Measurements from ENCODE around the gene SLC30A9.

The SLC30A9 gene

DNA sequence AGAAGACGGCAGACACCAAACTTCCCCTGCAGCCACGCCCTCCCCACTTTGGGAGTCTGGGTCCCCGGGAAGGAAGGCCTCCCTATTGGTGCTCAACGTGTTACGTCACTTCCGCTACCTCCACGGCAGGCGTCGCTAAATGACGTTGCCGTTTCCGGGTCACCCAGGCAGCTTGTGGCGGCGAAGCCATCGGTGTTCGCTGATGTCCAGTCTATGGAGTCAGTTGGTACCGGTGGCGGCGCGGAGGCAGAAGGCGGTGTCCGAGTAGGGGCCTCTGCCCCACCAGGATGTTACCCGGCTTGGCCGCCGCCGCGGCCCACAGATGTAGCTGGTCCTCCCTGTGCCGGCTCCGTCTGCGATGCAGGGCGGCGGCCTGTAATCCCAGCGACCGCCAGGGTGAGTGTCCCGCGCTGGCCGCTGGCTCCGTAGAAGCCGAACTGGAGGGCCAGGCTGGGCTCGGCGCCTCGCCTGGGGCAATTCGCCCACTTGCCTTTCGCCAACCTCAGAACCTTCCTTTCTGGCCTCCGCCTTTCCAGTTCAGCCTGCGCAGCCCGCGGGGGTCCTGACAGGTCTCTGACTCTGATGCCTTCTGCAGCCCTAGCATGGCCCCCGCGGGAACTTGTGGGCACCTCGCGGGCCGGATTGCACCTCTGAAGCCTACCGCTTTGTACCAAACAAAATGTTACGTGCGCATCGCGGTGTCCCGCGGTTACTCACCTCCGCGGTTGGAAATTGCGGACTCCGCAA is at the start of gene SLC30A9:
SLC30A9 (plus strand) TSS at position 166 of the 747 bp plus-strand sequence; CDS start at position 288, 122 bp downstream.
- FAIRE-seq: peak; percentile 94

- FAIRE-seq: no peak
Measured at GRCh38 chr4:41940834-41941233, 49.5 kb upstream of the SLC30A9 start.

DNA sequence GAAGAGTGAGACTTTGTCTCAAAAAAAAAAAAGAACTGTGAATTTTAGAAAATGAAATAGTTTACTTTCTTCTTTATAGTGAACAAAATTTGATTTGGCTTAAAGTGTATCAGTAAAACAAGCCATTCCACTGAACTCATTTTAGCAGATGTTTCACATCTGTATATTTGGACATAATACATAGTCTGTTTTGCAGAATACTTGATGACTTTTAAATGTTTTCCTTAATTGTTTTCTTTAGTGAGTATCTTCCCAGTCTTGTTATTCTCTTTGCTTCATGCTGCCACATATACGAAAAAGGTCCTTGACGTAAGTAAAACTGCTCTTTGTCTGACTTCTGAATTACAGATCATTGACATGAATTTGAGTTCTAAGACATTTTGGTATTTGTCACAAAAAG is 46.8 kb upstream of the SLC30A9 start:
- FAIRE-seq: peak; percentile 39

- FAIRE-seq: no peak
Measured at GRCh38 chr4:41944089-41944488, 46.2 kb upstream of the SLC30A9 start.

DNA sequence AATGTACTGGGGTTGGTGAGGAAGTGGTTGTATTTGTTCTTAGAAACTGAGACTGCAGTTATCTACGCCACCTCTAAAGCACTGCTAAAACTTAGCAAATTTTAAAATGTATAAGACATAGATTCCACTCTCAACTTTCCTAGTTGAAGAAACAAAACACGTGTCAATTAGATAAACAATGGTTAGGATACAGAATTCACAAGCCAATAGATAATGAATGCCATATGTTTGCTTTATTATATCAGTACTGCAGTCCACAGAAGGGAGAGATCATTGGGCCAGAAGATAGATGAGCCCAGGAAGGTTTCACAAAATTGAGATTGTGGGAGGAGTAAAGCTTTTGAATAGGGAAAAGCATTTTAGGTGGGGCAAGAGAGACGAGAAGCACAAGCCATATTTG is 40.8 kb upstream of the SLC30A9 start:
- FAIRE-seq: no peak

DNA sequence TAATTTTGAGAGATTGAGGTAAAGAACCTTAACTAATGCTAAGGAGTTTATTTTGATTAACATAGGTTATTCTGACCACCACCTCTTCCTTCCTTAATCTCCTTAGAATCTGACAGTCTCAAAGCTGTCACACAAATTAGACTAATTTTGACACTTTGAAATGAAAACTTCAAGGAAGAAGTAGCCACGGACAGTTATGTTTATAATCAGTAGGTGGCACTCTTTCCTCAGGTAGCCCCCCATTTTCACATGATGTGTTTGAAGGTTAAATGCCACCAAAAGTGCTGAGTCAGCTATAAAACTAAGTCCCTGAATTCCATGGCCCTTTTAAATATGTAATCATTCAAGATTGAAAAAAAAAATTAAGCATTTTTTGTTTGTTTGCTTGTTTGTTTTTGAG is 32.7 kb upstream of the SLC30A9 start:
- FAIRE-seq: peak; percentile 79

GRCh38 chr4:41963105-41963504 is 27.2 kb upstream of the SLC30A9 start:
- peak; percentile 82 for FAIRE-seq

GRCh38 chr4:41964401-41964800 is 25.9 kb upstream of the SLC30A9 start:
- FAIRE-seq: no peak

GRCh38 chr4:41967392-41967791 is 22.9 kb upstream of the SLC30A9 start:
- FAIRE-seq: no peak

DNA sequence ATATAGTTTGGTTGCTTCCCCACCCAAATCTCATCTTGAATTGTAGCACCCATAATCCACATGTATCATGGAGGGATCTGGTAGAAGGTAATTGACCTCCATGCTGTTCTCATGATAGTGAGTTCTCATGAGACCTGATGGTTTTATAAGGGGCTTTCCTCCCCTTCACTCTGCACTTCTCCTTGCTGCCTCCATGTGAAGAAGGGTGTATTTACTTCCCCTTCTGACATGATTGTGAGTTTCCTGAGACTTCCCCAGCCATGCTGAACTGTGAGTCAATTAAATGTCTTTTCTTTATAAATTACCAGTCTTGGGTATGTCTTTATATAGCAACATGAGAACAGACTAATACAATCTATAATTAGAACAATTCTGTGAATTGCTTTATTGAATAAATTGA is 20.7 kb upstream of the SLC30A9 start:
- no peak for FAIRE-seq

DNA sequence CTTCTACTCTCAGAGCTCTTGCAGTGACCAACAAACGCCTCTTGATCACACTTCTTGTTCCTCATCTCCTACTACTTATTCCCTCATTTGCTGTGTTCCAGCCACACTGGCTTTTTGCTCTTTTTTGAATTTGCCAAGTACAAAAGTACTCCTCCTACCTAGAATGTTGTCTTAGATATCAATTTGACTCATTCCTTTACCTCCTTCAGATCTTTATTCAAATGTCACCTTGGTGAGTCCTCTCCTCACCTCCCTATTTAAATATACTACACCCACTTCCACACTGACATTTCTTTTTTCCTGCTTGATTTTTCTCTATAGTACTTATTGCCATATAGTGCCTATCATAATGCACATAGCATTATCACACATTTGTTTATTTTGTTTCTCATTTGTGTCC is 15.0 kb upstream of the SLC30A9 start:
- FAIRE-seq: no peak

GRCh38 chr4:41976775-41977516 is 13.4 kb upstream of the SLC30A9 start:
- FAIRE-seq: no peak

GRCh38 chr4:41977709-41978108 is 12.6 kb upstream of the SLC30A9 start:
- no peak for FAIRE-seq

DNA sequence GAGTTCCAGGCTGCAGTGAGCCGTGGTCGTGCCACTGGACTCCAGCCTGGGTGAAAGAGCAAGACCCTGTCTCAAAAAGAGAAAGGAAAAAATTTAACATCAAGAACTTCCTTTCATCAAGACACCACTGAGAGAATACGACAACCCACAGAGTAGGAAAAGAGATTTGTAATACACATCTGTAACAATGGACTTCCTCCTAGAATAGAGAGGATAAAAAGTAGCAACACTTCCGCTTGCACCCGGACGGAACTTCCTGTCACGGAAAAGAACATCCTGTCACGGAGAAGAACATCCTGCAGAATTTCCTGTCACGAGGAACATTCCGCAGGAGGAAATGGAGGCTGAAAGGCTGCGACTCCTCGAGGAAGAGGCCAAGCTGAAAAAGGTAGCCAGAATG is 8.9 kb upstream of the SLC30A9 start, which contains the start of gene DCAF4L1:
DCAF4L1 (plus strand) TSS at position 301 of the 400 bp plus-strand sequence; CDS start at position 338, 37 bp downstream.
- no peak for FAIRE-seq

DNA sequence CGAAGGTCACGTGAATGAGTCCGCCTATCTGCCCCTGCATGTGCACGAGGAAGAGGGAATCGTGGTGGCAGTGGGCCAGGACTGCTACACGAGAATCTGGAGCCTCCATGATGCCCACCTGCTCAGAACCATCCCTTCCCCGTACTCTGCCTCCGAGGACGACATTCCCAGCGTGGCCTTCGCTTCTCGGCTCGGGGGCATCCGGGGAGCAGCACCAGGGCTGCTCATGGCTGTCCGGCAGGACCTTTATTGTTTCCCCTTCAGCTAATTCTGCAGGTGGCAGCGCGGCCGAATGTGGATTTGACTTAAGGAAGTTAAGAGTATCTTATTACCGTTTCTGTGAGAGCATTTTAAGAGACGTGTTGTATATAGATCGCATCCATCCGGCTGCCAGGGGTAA is 7.6 kb upstream of the SLC30A9 start:
- FAIRE-seq: no peak

- FAIRE-seq: no peak
Measured at GRCh38 chr4:41985151-41985550, 5.2 kb upstream of the SLC30A9 start.

GRCh38 chr4:41989994-41990364 is 351 bp upstream of the SLC30A9 start:
- no peak for FAIRE-seq

- FAIRE-seq: no peak
Measured at GRCh38 chr4:41991916-41992767, 1.8 kb downstream of the SLC30A9 start.

GRCh38 chr4:41992967-41993857 is 2.9 kb downstream of the SLC30A9 start:
- FAIRE-seq: peak; percentile 92

DNA sequence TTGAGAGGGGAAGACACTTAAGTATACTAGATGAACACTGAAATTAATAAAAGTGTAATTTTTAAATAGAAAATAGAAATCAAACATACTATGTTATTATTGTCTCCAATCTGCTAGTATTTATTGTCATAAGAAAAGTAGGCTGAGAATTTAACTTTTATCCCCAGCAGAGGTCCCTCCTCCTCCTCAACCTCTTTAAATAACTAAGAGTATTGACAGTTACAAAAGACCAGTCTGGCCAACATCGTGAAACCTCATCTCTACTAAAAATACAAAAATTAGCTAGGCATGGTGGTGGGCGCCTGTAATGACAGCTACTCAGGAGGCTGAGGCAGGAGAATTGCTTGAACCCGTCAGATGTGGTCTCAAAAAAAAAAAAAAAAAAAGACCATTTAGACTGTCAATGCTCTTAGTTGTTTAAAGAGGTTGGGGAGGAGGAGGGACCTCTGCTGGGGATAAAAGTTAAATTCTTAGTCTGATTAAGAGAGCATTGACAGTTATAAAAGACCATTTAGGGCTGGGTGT is 4.2 kb downstream of the SLC30A9 start:
- FAIRE-seq: no peak

GRCh38 chr4:41998019-41998418 is 7.7 kb downstream of the SLC30A9 start:
- FAIRE-seq: no peak

GRCh38 chr4:41999321-41999720 is 9.0 kb downstream of the SLC30A9 start:
- FAIRE-seq: no peak
